ENCODE results near the gene DGKG. TPM values are rescaled to one million over a fixed set of nuclear protein-coding genes. Genes with fewer than 3 reads are reported as not detected.

The DGKG gene
- total RNA-seq, 4 donors from 2014 or later: 1.3 to 5.7 (median 2.3) TPM

DNA sequence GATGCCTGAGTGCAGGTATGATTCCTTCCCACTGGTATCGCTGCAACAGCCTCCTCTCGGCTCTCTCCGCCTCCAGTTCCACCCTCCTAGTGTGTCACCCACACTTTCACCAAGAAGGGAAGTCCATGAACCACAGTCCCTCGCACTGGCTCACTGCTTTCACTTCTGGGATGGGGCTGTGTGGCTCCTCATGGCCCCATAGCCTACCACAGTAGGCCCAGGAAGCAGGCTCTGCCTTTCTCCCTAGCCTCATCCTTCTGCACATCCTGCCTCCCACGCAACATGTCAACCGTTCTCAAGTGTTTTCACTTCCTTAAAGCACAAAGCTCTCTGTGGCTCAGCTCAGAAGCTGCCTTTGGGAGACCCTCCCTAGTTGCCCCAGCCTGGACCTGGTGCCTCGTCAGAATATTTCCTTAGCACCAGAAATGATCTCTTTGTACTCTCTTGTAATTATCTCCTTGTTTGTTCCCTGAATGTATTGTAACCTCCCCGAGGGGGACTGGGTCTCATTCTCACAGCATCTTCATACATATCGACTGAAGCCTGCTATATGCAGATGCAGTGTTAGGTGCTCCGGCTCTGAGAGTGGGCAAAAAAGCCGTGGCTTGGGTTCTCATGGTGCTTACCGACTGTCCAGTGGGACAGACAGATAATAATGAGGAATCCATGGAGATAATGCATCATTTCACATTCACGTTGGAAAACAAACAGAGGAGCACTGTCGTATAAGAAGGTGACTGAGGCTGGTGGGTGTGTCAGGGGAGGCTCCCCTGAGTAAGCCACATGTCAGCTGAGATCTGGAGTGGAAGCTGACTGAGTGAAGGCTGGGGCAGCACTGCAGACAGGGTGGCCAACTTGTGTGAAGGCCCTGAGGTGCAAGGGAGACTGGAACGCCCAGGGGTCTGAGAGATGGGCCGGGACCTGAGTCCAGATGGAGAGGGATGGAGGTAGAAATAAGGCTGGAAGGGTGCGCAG lies 107.1 kb downstream of the DGKG start:
- no peak for DNase-seq (ENCODE audit: low spot score in 2 of 2)
- no peak overlapping the region for H3K27ac ChIP-seq
- H3K36me3 ChIP-seq: no peaks in the 10 kb centered on the region
- peaks cover 0 to 8% (median 0%) of the 10 kb centered on the region in 4 donors for H3K4me1 ChIP-seq
- no peaks in the 10 kb centered on the region for H3K9me3 ChIP-seq
- H3K27me3 ChIP-seq: no peaks in the 10 kb centered on the region
- H3K4me3 ChIP-seq: no peak overlapping the region
- TF ChIP-seq POLR2A (IDR thresholded peaks at IDR 0.05): no peak
- TF ChIP-seq EP300 (IDR thresholded peaks at IDR 0.05): no peak
- TF ChIP-seq, protein P1, sequence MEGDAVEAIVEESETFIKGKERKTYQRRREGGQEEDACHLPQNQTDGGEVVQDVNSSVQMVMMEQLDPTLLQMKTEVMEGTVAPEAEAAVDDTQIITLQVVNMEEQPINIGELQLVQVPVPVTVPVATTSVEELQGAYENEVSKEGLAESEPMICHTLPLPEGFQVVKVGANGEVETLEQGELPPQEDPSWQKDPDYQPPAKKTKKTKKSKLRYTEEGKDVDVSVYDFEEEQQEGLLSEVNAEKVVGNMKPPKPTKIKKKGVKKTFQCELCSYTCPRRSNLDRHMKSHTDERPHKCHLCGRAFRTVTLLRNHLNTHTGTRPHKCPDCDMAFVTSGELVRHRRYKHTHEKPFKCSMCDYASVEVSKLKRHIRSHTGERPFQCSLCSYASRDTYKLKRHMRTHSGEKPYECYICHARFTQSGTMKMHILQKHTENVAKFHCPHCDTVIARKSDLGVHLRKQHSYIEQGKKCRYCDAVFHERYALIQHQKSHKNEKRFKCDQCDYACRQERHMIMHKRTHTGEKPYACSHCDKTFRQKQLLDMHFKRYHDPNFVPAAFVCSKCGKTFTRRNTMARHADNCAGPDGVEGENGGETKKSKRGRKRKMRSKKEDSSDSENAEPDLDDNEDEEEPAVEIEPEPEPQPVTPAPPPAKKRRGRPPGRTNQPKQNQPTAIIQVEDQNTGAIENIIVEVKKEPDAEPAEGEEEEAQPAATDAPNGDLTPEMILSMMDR (IDR thresholded peaks at IDR 0.05): no peak
- 67 to 70% methylated on average over 17 of the region's 17 CpGs for WGBS, 2 donors

DNA sequence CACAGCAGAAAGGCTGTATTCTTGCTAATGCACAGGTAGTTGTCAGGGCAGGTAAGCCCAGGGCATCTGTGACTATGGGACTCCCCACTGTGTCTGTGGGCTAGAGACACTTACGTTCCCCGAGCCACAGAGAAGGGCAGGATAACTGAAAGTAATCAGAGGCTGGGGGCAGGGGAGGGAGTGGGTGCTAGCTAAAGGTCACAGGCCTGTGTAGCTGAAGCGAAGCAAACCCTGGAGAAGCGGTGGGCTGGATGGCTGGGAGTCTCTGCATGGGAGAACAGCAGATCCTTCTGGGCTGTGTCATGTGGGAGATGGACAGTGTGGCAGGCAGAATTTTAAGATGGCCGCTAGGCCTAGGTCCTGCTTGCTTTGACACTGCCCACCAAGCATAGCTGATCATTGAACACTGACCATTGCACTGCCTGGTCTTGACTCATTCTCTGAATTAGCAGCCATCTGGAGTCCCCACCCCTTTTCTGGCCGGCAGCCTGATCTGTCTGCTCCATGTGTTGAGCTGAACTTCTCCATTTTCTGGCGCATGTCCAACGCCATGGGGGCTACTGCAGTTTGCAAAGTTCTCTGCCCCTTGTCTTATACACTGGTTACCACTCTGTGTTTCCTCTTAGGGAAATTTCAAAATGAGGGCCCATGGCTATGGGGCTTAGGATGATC lies 110.0 kb downstream of the DGKG start:
- TF ChIP-seq POLR2A (IDR thresholded peaks at IDR 0.05) (no peak), EP300 (IDR thresholded peaks at IDR 0.05) (no peak)
- TF ChIP-seq, protein P1 (IDR thresholded peaks at IDR 0.05): no peak
- no peak overlapping the region for H3K27ac ChIP-seq
- no peaks in the 10 kb centered on the region for H3K36me3 ChIP-seq
- no peaks in the 10 kb centered on the region for H3K27me3 ChIP-seq
- DNase-seq (ENCODE audit: low spot score in 2 of 2): no peak
- H3K4me1 ChIP-seq: no peaks in the 10 kb centered on the region
- no peak overlapping the region for H3K4me3 ChIP-seq
- no peaks in the 10 kb centered on the region for H3K9me3 ChIP-seq
- WGBS, 2 donors: 80% methylated on average over 8 of the region's 8 CpGs

DNA sequence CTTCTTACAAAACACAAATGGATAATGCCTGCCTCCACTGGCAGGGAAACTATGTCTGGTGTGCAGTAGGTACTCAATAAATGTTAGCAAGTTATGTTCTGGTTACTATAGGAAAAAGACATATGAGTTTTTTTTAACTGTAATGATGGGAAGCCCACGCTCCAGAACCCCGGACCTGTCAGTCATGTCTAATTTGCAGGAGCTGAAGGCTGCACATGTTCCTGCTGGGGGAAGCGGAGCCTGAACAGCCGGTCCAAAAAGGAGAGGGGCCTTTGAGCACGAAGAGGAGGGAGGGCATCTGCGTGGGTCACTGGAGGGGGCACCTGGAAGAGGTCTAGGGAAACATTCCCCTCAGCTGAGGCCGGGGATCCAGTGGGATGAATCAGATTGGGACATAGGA lies 113.2 kb downstream of the DGKG start:
- no peak overlapping the region for H3K4me3 ChIP-seq
- H3K36me3 ChIP-seq: no peaks in the 10 kb centered on the region
- no peak for DNase-seq (ENCODE audit: low spot score in 2 of 2)
- H3K27me3 ChIP-seq: no peaks in the 10 kb centered on the region
- TF ChIP-seq POLR2A (IDR thresholded peaks at IDR 0.05) (no peak), EP300 (IDR thresholded peaks at IDR 0.05) (no peak)
- TF ChIP-seq, protein P1 (IDR thresholded peaks at IDR 0.05): no peak
- H3K27ac ChIP-seq: no peak overlapping the region
- H3K4me1 ChIP-seq: no peaks in the 10 kb centered on the region
- no peaks in the 10 kb centered on the region for H3K9me3 ChIP-seq
- 80 to 83% methylated on average over 7 of the region's 7 CpGs for WGBS, 2 donors

GRCh38 chr3:186247821-186248814 lies 113.9 kb downstream of the DGKG start:
- WGBS, 2 donors: 64 to 67% methylated on average over 5 of the region's 5 CpGs
- TF ChIP-seq POLR2A (IDR thresholded peaks at IDR 0.05) (no peak), EP300 (IDR thresholded peaks at IDR 0.05) (no peak)
- TF ChIP-seq, protein P1 (IDR thresholded peaks at IDR 0.05): no peak
- DNase-seq (ENCODE audit: low spot score in 2 of 2): no peak
- H3K27ac ChIP-seq: no peak overlapping the region
- no peaks in the 10 kb centered on the region for H3K36me3 ChIP-seq
- H3K9me3 ChIP-seq: no peaks in the 10 kb centered on the region
- no peaks in the 10 kb centered on the region for H3K4me1 ChIP-seq
- H3K27me3 ChIP-seq: no peaks in the 10 kb centered on the region
- no peak overlapping the region for H3K4me3 ChIP-seq

All from tibial nerve (tissue), 4 donors.